Spleen (tissue), 13 donors: ENCODE results near the gene GGTLC3. TPM values are rescaled to one million over a fixed set of nuclear protein-coding genes. Genes with fewer than 3 reads are reported as not detected.
"Not testable (repeated sequence)": the region's sequence is repeated elsewhere in the genome, so short reads cannot be mapped to it uniquely, and the experiment has no call there.

Experiments
- DNase-seq: peaks from one replicate; pipeline ENCODE4 v3.0.0-alpha.2; 2020
- H3K27ac ChIP-seq, 8 donors: fragments of 200-600 bp; sonication (generic) in 7 of 8; 1 replicate in 4 of 8; 2 replicates in 4 of 8; pipeline versions ENCODE4 v1.5.0 to v1.8.0; 2016 to 2021; ENCODE audit warnings: inconsistent platforms in 4 of 8, mild to moderate bottlenecking in 4 of 8, moderate library complexity in 1 of 8
- H3K27me3 ChIP-seq, 7 donors: fragments of 200-600 bp; sonication (generic) in 6 of 7; replicated peaks in 1 of 7; 1 replicate in 4 of 7; 2 replicates in 3 of 7; pipeline versions ENCODE4 v1.5.0 to v1.8.0; 2016 to 2021; ENCODE audit warnings: inconsistent platforms in 3 of 7, mild to moderate bottlenecking in 1 of 7
- H3K36me3 ChIP-seq, 6 donors: fragments of 200-600 bp; sonication (generic) in 5 of 6; 1 replicate in 4 of 6; 2 replicates in 2 of 6; pipeline versions ENCODE4 v1.5.0 to v1.8.0; 2016 to 2021; ENCODE audit warnings: inconsistent platforms in 2 of 6
- H3K4me1 ChIP-seq, 6 donors: fragments of 200-600 bp; sonication (generic) in 5 of 6; 1 replicate in 3 of 6; 2 replicates in 3 of 6; pipeline versions ENCODE4 v1.5.0 to v1.8.0; 2016 to 2021; ENCODE audit warnings: inconsistent platforms in 3 of 6
- H3K4me3 ChIP-seq, 8 donors: fragments of 200-600 bp; sonication (generic) in 7 of 8; 1 replicate in 4 of 8; 2 replicates in 4 of 8; pipeline versions ENCODE4 v1.5.0 to v1.8.0; 2016 to 2021; ENCODE audit warnings: inconsistent platforms in 4 of 8, mild to moderate bottlenecking in 4 of 8, moderate library complexity in 2 of 8
- H3K9me3 ChIP-seq, 8 donors: fragments of 200-600 bp; sonication (generic) in 7 of 8; 1 replicate in 4 of 8; 2 replicates in 4 of 8; pipeline versions ENCODE4 v1.5.0 to v1.8.0; 2016 to 2021; ENCODE audit warnings: inconsistent platforms in 4 of 8
- WGBS, 5 donors: extraction: QIAGEN DNeasy Blood & Tissue Kit in 3 of 5; methylation state at CpG; one replicate each; pipeline versions ENCODE4 v1.1.5 to v1.1.7; 2013 to 2018; 5-methylcytosine and 5-hydroxymethylcytosine counted together
- intact Hi-C: fragments of 100-400 bp; cut with DNase I; formaldehyde crosslinking; loops from one replicate; pipeline ENCODE4 v1.15.0; 2023; ENCODE audit warnings: low total_unique reads
- long read RNA-seq, 2 donors: transcript quantifications; one replicate each; lab custom pipeline, GENCODE V29; 2026
- polyA plus RNA-seq, 3 donors: library from polyadenylated mRNA; stranded (reverse); fragments of 200-250 nt; gene quantifications; one replicate each; pipeline ENCODE4 v1.2.1, GENCODE V29; 2013
- total RNA-seq, 7 donors: library from RNA; depleted of rRNA in 3 of 7; stranded (reverse); fragments of >200 nt in 3 of 7; fragmentation: NEBNext Ultra II Directional in 4 of 7; extraction: Animal tissue kit (Norgen Biotek cat#: 25700) in 4 of 7; gene quantifications; one replicate each; pipeline versions ENCODE4 v1.1.0 to v1.2.1, GENCODE V29; 2016 to 2021
- donor health status: healthy with polysubstance abuse.
- donor health status: DM: no; HTN: no; CAD: no; lungs with moderate emphysema.
- donor health status: DM: no; HTN: no; CAD: no.
- donor health status: Bipolar disorder and iron deficiency.
- donor health status: healthy.
- donor health status: DM: no; HTN: no; CAD: no.
- donor health status: DM: yes; HTN: yes; CAD: no.

Gene GGTLC3
- not detected for total RNA-seq
- polyA plus RNA-seq = not detected
- long read RNA-seq, donor 1 = 0 reads
- long read RNA-seq, donor 2 = 0 reads

DNA sequence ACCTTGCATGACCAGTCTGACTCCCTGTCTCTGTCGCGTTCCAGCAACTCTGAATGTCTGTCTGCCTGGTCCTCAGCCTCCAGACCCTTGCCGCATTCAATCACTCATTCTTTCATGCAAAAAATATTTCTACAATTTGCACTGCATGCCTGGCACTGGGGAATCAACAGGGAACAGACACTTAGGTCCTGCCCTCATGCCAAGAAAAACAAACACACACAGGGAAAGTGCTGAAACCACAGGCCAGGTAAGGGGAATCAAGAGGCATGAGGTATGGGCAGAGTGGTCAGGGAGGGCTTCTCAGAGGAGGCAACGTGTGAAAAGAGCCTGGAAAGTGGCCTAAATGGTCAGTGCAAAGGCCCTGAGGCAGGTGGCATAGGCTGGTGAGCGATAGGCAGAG is at the start of gene GGTLC3:
GGTLC3 (minus strand) TSS at position 101 of the 400 bp plus-strand sequence. CDS start 264 bp downstream, outside the sequence.
- WGBS, 5 donors = no CpG with 5 or more reads among the region's 5 CpGs
- intact Hi-C loops, DNase-seq, H3K9me3 ChIP-seq, H3K4me1 ChIP-seq, H3K27me3 ChIP-seq, H3K36me3 ChIP-seq, H3K4me3 ChIP-seq, H3K27ac ChIP-seq: not testable (repeated sequence)

DNA sequence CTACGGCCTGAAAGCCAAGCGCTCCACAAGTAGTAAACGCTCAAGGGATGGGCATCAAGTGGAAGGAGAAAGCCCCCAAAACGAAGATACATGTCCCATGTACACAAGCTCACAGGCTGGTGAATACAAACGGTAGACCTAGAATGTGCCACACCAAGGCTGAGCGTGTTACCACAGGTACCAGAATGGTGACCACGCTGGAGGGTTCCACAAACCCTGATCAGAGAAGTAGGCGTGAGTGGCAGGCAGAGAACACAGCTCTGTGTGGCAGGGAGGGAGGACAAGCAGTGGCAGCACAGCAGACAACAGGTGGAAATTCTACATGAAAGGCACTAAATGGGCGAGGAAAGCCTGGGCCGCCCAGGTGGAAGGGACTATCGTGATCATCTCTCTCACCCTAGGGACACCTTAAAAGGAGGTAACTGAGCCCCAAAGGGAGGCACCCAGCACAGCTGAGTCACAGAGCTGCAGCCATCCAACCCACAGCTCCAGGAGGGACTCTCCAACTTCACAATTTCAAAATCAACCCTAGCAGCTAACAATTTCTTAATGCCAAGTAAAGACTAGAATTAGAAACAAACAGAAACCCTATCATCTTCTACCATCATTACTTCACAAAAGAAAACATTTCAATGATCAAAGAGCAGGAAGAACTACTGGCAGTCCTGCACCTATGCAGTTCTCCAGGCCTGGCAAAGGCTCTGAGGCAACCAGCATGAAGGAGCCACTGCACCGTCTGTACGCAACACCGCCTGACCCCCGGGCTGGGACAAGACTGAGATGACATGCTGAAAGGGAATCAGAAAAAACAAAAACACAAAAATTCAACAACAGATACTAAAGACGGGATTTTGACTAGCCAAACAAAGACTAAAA is 42.4 kb upstream of the GGTLC3 start:
- intact Hi-C loops, H3K36me3 ChIP-seq, DNase-seq, H3K4me3 ChIP-seq, H3K9me3 ChIP-seq, H3K27me3 ChIP-seq, H3K27ac ChIP-seq, H3K4me1 ChIP-seq: not testable (repeated sequence)
- whole genome bisulfite sequencing, 5 donors = no CpG with 5 or more reads among the region's 16 CpGs

DNA sequence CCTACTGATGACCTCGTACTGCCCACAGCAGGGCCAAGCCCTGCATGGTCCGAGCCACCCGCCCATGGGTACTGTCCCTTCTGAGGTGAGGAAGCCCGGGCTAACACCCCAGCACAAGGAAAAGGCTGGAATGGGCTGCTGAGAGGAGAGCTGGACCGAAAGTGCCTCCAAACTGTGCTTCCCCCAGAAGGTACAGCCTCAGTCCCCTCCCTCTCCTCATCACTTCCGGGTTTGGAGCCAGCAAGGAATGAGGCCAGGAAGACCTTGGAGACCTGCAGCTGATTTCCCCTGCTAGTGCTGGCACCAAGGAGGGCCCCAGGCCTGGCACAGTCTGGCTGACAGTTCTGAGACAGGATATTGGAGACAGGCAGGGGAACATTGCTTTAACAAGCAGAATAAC is 41.0 kb upstream of the GGTLC3 start:
- H3K27me3 ChIP-seq, H3K36me3 ChIP-seq, H3K27ac ChIP-seq, H3K9me3 ChIP-seq, H3K4me3 ChIP-seq, H3K4me1 ChIP-seq, DNase-seq, intact Hi-C loops: not testable (repeated sequence)
- no CpG with 5 or more reads among the region's 6 CpGs for WGBS, 5 donors

DNA sequence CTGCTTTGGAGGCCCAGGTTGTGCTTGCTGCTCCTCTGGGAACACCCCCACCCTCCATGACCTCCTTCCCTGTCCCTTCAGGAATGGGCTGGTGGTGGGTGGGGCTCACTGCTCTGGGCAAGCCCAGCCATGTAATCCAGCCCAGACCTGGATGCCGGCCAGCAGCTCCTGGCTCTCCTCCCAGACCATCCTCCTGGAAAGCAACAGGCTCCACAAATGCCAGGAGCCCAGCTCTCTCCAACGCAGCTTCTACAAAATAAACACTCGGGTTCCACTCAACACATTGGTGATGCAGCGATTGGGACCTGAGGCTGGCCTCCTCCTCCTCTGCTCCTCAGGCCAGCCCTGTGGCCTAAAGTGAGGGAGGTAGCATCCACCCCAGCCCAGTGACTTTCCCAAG is 40.6 kb upstream of the GGTLC3 start:
- DNase-seq = not testable (repeated sequence)

DNA sequence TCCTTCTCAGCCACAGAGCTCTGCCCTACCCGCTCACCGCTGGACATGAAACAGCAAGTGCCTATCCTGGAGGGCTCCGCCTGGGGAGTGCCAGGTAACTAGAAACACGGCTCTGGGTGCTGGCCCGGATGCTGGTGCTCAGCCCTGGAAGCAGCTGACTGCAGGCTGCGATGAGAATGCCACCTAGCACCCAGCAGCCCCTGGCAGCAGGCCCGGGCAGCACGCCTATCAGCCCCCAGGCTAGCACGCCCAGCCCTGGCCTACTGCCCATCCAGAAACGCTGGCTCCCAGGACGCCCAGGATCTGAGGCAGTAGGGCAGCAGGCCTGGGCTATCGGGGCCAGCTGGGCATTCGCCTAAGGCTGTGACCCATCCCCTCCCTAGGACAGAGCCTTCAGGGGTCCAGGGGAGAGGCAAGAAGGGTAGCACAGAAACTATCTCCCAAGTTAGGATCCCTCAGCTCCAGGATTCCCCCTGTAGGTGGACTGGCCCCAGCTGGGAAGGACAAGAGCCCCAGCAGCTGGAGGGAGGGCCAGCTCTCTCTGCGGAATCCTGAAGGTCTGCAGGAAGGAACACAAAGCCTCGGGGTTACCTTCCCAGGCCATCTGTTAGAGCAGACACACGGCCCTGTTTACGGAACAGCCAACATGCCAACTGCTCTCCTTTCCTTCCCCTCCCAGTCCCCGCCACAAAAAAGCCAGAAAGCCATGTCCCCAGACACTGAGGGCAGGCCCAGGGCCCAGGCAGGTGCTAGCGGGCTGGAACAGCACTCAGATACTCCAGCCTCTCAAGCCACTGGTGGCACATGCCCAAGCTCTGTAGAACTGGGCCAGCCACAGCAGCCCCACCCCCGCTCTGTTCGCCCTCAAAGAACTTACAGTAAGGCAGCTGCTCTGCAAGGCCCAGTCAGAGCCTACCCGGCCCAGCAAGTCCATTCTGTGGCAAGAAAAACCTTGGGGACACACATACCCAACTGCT is 36.6 kb upstream of the GGTLC3 start:
- intact Hi-C loops, H3K9me3 ChIP-seq, DNase-seq, H3K4me1 ChIP-seq, H3K27ac ChIP-seq, H3K36me3 ChIP-seq, H3K4me3 ChIP-seq, H3K27me3 ChIP-seq: not testable (repeated sequence)
- WGBS, 5 donors = no CpG with 5 or more reads among the region's 22 CpGs

More for the DNA sequence above, 40.6 kb upstream of the GGTLC3 start:
- no CpG with 5 or more reads among the region's 4 CpGs for WGBS, 5 donors
- H3K27me3 ChIP-seq, intact Hi-C loops, H3K4me1 ChIP-seq, H3K9me3 ChIP-seq, H3K36me3 ChIP-seq, H3K4me3 ChIP-seq, H3K27ac ChIP-seq: not testable (repeated sequence)

DNA sequence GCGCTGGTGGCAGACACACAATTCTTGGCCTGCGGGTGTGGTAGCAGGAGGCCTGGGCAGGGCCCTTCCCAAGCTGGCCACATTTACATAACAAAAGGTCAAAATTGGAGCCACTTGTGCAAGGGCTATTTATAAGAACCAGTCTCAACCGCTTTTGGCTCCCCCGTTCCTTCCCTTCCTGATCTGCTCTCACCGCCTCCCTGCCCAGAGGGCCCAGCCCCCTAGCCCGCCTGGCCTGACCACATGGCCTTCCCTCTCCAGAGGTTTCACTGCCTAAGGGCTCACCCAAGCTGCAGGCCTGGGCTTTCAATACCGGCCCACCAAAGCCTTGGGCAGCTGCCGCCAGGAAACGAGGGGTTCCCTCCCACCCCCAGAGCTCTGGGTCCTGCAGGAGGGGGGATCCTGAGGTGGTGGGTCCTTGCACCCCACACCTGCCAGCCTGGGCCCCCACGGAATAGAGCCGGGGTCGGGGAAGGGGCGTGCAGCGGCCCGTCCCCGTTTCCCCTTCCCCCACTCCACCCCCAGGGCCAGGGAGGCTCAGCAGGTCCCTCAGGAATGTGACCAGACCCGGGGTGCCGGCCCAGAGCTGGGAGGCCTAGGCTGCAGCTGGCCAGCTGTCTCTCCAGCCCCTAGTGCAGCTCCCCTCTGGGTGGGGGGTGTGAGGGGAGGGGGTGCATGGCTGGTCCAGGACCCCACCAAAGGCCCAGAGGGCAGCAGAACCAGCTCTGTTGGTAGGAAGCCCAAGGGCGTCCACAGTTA is 35.1 kb upstream of the GGTLC3 start:
- H3K4me3 ChIP-seq, intact Hi-C loops, H3K27me3 ChIP-seq, H3K27ac ChIP-seq, H3K9me3 ChIP-seq, DNase-seq, H3K4me1 ChIP-seq, H3K36me3 ChIP-seq: not testable (repeated sequence)
- no CpG with 5 or more reads among the region's 19 CpGs for WGBS, 5 donors

DNA sequence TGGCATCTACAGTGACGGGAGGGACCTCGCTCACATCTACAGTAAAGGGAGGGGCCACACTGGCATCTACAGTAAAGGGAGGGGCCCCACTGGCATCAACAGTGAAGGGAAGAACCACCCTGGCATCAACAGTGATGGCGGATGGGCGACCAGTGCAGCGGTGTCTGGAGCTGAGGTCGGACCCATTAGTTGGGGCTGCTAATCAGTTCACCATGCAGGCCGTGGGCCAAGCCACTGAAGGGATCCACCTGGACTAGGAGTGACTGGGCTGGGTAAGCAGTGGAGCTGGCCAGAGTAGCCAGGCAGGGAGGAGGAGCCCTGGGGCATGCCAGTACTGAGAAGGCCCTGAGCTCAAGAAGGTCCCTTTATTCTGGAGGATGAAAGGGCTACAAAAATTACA is 33.1 kb upstream of the GGTLC3 start:
- H3K27ac ChIP-seq, H3K36me3 ChIP-seq, H3K4me1 ChIP-seq, intact Hi-C loops, DNase-seq, H3K9me3 ChIP-seq, H3K4me3 ChIP-seq, H3K27me3 ChIP-seq: not testable (repeated sequence)
- 65 to 92% (median 82%) methylated on average over 2 to 7 of the region's 7 CpGs; no CpG with 5 or more reads in 1 of the 5 donors for WGBS, 5 donors
